Trophoblast cell (in vitro differentiated cells and primary cell): Measurements from ENCODE around the gene TAGAP.
A peak's percentile ranks its signal among the peaks of the same experiment; 100 is the strongest.

Experiments
- DNase-seq, 2 donors: peaks; one replicate each; pipeline ENCODE4 v3.0.0-alpha.2; 2016
- H2AFZ ChIP-seq: 2 replicates; pipeline ENCODE4 v1.6.1; 2013; ENCODE audit warnings: low read length, moderate library complexity, mild to moderate bottlenecking; ENCODE audit not compliant: insufficient read depth, poor library complexity
- H2AK5ac ChIP-seq: 2 replicates; pipeline ENCODE4 v1.6.1; 2013; ENCODE audit warnings: mild to moderate bottlenecking, low read length
- H2BK120ac ChIP-seq: 2 replicates; pipeline ENCODE4 v1.6.1; 2013; ENCODE audit warnings: low read length, mild to moderate bottlenecking, moderate library complexity; ENCODE audit not compliant: insufficient read depth, poor library complexity
- H2BK12ac ChIP-seq: 2 replicates; pipeline ENCODE4 v1.6.1; 2013; ENCODE audit warnings: mild to moderate bottlenecking, low read length, moderate library complexity
- H2BK5ac ChIP-seq: 2 replicates; pipeline ENCODE4 v1.6.1; 2013; ENCODE audit warnings: low read length, low read depth, moderate library complexity, mild to moderate bottlenecking; ENCODE audit not compliant: poor library complexity
- H3K14ac ChIP-seq: 2 replicates; pipeline ENCODE4 v1.6.1; 2013; ENCODE audit warnings: mild to moderate bottlenecking, low read length
- H3K18ac ChIP-seq: 2 replicates; pipeline ENCODE4 v1.6.1; 2013; ENCODE audit warnings: mild to moderate bottlenecking, low read length
- H3K23ac ChIP-seq: 2 replicates; pipeline ENCODE4 v1.6.1; 2013; ENCODE audit warnings: low read length
- H3K27ac ChIP-seq: 2 replicates; pipeline ENCODE4 v1.5.1; 2013; ENCODE audit warnings: low read depth, mild to moderate bottlenecking, inconsistent platforms, low read length, moderate library complexity
- H3K27me3 ChIP-seq: 2 replicates; pipeline ENCODE4 v1.6.1; 2013; ENCODE audit warnings: inconsistent platforms, mild to moderate bottlenecking, low read length, moderate library complexity; ENCODE audit not compliant: insufficient read depth
- H3K36me3 ChIP-seq, 2 experiments: 1 replicate in 1 of 2; 2 replicates in 1 of 2; pipeline ENCODE4 v1.6.1; 2013; ENCODE audit warnings: low read length in 2 of 2, mild to moderate bottlenecking in 2 of 2, moderate library complexity in 1 of 2; ENCODE audit not compliant: insufficient read depth in 2 of 2, control insufficient read depth in 1 of 2
- H3K4ac ChIP-seq: 2 replicates; pipeline ENCODE4 v1.6.1; 2013; ENCODE audit warnings: low read depth, mild to moderate bottlenecking, low read length, moderate library complexity
- H3K4me1 ChIP-seq, 2 experiments: 1 replicate in 1 of 2; 2 replicates in 1 of 2; pipeline ENCODE4 v1.6.1; 2013; ENCODE audit warnings: low read length in 2 of 2, mild to moderate bottlenecking in 2 of 2, moderate library complexity in 1 of 2; ENCODE audit not compliant: insufficient read depth in 2 of 2, control insufficient read depth in 1 of 2
- H3K4me2 ChIP-seq: 2 replicates; pipeline ENCODE4 v1.6.1; 2013; ENCODE audit warnings: inconsistent platforms, mild to moderate bottlenecking, low read length, moderate library complexity
- H3K4me3 ChIP-seq: 2 replicates; pipeline ENCODE4 v1.5.1; 2013; ENCODE audit warnings: mild to moderate bottlenecking, low read depth, low read length, inconsistent platforms
- H3K79me1 ChIP-seq: one replicate; pipeline ENCODE4 v1.6.1; 2013; ENCODE audit warnings: low read length
- H3K79me2 ChIP-seq: 2 replicates; pipeline ENCODE4 v1.6.1; 2013; ENCODE audit warnings: low read length, mild to moderate bottlenecking; ENCODE audit not compliant: control insufficient read depth, insufficient read depth, poor library complexity
- H3K9ac ChIP-seq: 2 replicates; pipeline ENCODE4 v1.6.1; 2013; ENCODE audit warnings: mild to moderate bottlenecking, low read length
- H3K9me3 ChIP-seq: 2 replicates; pipeline ENCODE4 v1.6.1; 2013; ENCODE audit warnings: low read depth, mild to moderate bottlenecking, control low read depth, inconsistent platforms, low read length; ENCODE audit not compliant: insufficient read depth
- H4K12ac ChIP-seq: 2 replicates; pipeline ENCODE4 v1.6.1; 2013; ENCODE audit warnings: low read depth, mild to moderate bottlenecking, low read length, moderate library complexity
- H4K8ac ChIP-seq: 2 replicates; pipeline ENCODE4 v1.6.1; 2013; ENCODE audit warnings: low read depth, mild to moderate bottlenecking, low read length, moderate library complexity
- H4K91ac ChIP-seq: one replicate; pipeline ENCODE4 v1.6.1; 2013; ENCODE audit warnings: low read depth, mild to moderate bottlenecking, low read length, moderate library complexity
- WGBS: extraction: QIAGEN DNeasy Blood & Tissue Kit; methylation state at CpG from one replicate; pipeline ENCODE4 v1.1.7; 2013; ENCODE audit warnings: missing lambda C conversion rate; ENCODE audit not compliant: insufficient read length, insufficient coverage; ENCODE audit errors: extremely low coverage; 5-methylcytosine and 5-hydroxymethylcytosine counted together

TAGAP gene

GRCh38 chr6:159017757-159018559 is 26.8 kb downstream of the TAGAP start:
- Histone ChIP-seq H2BK5ac (no peak overlapping the region), H3K4me2 (no peak overlapping the region), H4K8ac (no peak overlapping the region), H3K14ac (no peak overlapping the region), H2BK12ac (no peak overlapping the region), H3K27ac (no peak overlapping the region), H3K4me3 (no peak overlapping the region), H4K91ac (no peak overlapping the region), H3K23ac (no peak overlapping the region), H3K9me3 (no peaks in the 10 kb centered on the region), H3K79me2 (no peaks in the 10 kb centered on the region), H4K12ac (no peak overlapping the region), H2AK5ac (no peak overlapping the region), H3K18ac (no peak overlapping the region), H3K36me3 (no peaks in the 10 kb centered on the region), H3K9ac (no peak overlapping the region), H2BK120ac (no peak overlapping the region), H3K79me1 (no peaks in the 10 kb centered on the region), H2AFZ (no peak overlapping the region), H3K4me1 (no peaks in the 10 kb centered on the region), H3K4ac (no peak overlapping the region), H3K27me3 (no peaks in the 10 kb centered on the region)
- WGBS = no CpG with 5 or more reads among the region's 3 CpGs
- no peak for DNase-seq

- Histone ChIP-seq H3K79me2 (no peaks in the 10 kb centered on the region), H3K27ac (no peak overlapping the region), H2AK5ac (no peak overlapping the region), H2BK120ac (no peak overlapping the region), H3K4me2 (no peak overlapping the region), H2BK5ac (no peak overlapping the region), H3K9ac (no peak overlapping the region), H3K4me1 (peaks cover 0 to 2% of the 10 kb centered on the region in 2 experiments), H3K79me1 (no peaks in the 10 kb centered on the region), H3K9me3 (no peaks in the 10 kb centered on the region), H3K23ac (no peak overlapping the region), H4K91ac (no peak overlapping the region), H4K8ac (no peak overlapping the region), H3K4me3 (no peak overlapping the region), H3K27me3 (no peaks in the 10 kb centered on the region), H2AFZ (no peak overlapping the region), H3K14ac (no peak overlapping the region), H4K12ac (no peak overlapping the region), H3K36me3 (no peaks in the 10 kb centered on the region), H3K18ac (no peak overlapping the region), H2BK12ac (no peak overlapping the region), H3K4ac (no peak overlapping the region)
- DNase-seq = no peak
Observed at GRCh38 chr6:159014406-159014805, 30.4 kb downstream of the TAGAP start.

DNA sequence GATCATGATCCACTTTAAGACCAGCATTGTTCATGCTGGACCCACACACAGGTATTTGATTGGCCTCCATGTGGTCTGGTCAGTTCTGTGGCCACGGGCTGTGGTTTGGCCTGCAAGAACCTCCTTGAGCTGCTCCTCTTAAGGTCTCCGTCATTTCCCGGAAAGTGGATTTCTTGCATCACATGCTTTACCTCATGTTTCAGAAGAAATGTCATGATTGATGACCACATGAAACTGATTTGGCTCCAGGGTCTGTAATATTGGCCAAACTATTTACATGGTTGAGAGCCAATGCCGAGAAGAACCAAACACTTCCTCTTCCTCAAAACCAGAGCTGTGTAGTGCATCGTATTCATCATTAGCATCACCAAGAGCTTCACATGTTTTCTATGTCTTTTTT is 31.6 kb downstream of the TAGAP start:
- no peaks in the 10 kb centered on the region for H3K79me1 ChIP-seq
- no peaks in the 10 kb centered on the region for H3K9me3 ChIP-seq
- H3K4ac ChIP-seq = no peak overlapping the region
- H3K14ac ChIP-seq = no peak overlapping the region
- H4K8ac ChIP-seq = no peak overlapping the region
- no peak overlapping the region for H2BK12ac ChIP-seq
- H3K79me2 ChIP-seq = no peaks in the 10 kb centered on the region
- H3K4me1 ChIP-seq = peaks cover 0 to 2% of the 10 kb centered on the region in 2 experiments
- no peaks in the 10 kb centered on the region for H3K27me3 ChIP-seq
- no peak overlapping the region for H3K4me3 ChIP-seq
- DNase-seq = no peak
- H4K12ac ChIP-seq = no peak overlapping the region
- no peak overlapping the region for H2AK5ac ChIP-seq
- no peak overlapping the region for H4K91ac ChIP-seq
- no peak overlapping the region for H3K9ac ChIP-seq
- H2BK5ac ChIP-seq = no peak overlapping the region
- H2BK120ac ChIP-seq = no peak overlapping the region
- H3K27ac ChIP-seq = no peak overlapping the region
- no peak overlapping the region for H3K23ac ChIP-seq
- WGBS = no CpG with 5 or more reads among the region's 5 CpGs
- no peak overlapping the region for H3K18ac ChIP-seq
- H3K4me2 ChIP-seq = no peak overlapping the region
- H2AFZ ChIP-seq = no peak overlapping the region
- no peaks in the 10 kb centered on the region for H3K36me3 ChIP-seq

DNA sequence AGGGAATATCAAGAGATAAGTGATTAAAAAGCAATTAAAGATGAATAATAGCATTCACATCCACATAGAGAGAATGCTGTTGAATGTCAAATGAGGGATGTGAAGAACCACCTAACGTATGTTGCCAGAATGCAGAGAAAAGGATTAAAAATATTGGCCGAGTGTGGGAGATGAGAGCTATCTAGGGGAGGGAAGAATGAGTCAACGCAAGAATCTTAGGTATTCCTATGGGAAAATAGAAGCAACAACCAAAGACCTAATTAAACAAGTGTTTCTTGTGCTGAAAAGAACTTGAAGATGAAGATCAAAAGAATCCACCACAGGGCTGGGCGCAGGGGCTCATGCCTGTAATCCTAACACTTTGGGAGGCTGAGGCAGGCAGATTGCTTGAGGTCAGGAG is 32.6 kb downstream of the TAGAP start:
- Histone ChIP-seq H3K27ac (no peak overlapping the region), H2BK120ac (no peak overlapping the region), H3K79me2 (no peaks in the 10 kb centered on the region), H3K4me3 (no peak overlapping the region), H3K27me3 (no peaks in the 10 kb centered on the region), H3K4ac (no peak overlapping the region), H3K23ac (no peak overlapping the region), H3K18ac (no peak overlapping the region), H3K36me3 (no peaks in the 10 kb centered on the region), H3K9ac (no peak overlapping the region), H4K12ac (no peak overlapping the region), H3K9me3 (no peaks in the 10 kb centered on the region), H3K79me1 (no peaks in the 10 kb centered on the region), H3K4me1 (peaks cover 0 to 2% of the 10 kb centered on the region in 2 experiments), H4K91ac (no peak overlapping the region), H2BK5ac (no peak overlapping the region), H2AK5ac (no peak overlapping the region), H3K4me2 (no peak overlapping the region), H4K8ac (no peak overlapping the region), H3K14ac (no peak overlapping the region), H2AFZ (no peak overlapping the region), H2BK12ac (no peak overlapping the region)
- DNase-seq = peak in 1 of 2 donors; percentile 53
- no CpG with 5 or more reads among the region's 4 CpGs for WGBS
